H1 (cell line): Measurements from ENCODE around the gene RFX1. TPM values are rescaled to one million over a fixed set of nuclear protein-coding genes. Genes with fewer than 3 reads are reported as not detected.

Experiments used
- CTCF ChIA-PET: fragments of 300-600 bp; sonication (Branson Sonifier 250); formaldehyde crosslinking; loops from one replicate; lab custom pipeline; 2021; ENCODE audit not compliant: partially characterized antibody; lab: Charles Lee
- POLR2A ChIA-PET: fragments of 300-600 bp; sonication (Branson Sonifier 250); formaldehyde crosslinking; loops from one replicate; lab custom pipeline; 2021; ENCODE audit warnings: inconsistent platforms; ENCODE audit not compliant: partially characterized antibody; lab: Charles Lee
- DNase-seq, 2 experiments: peaks; one replicate each; pipeline versions ENCODE4 v3.0.0 to v3.0.0-alpha.2; 2010 to 2022; ENCODE audit warnings: low spot score in 2 of 2, low read depth in 1 of 2, mixed read lengths in 1 of 2
- FAIRE-seq: peaks from 2 replicates; lab custom pipeline; 2011; peaks lifted over from hg19 to GRCh38; lab: Jason Lieb, UNC
- H2AFZ ChIP-seq: 2 replicates; pipeline ENCODE4 v1.8.1; 2012; ENCODE audit warnings: low read length, inconsistent platforms
- H2AK5ac ChIP-seq: 2 replicates; pipeline ENCODE4 v1.6.1; 2013; ENCODE audit warnings: low read depth, low read length
- H2BK120ac ChIP-seq: replicated peaks from 2 replicates; pipeline ENCODE3; 2013; ENCODE audit warnings: low read depth, low read length, inconsistent platforms
- H2BK12ac ChIP-seq: 2 replicates; pipeline ENCODE4 v1.6.1; 2013; ENCODE audit warnings: low read depth, low read length
- H2BK15ac ChIP-seq: 2 replicates; pipeline ENCODE4 v1.6.1; 2013; ENCODE audit warnings: low read length
- H2BK20ac ChIP-seq: 2 replicates; pipeline ENCODE4 v1.6.1; 2013; ENCODE audit warnings: low read length
- H2BK5ac ChIP-seq: 2 replicates; pipeline ENCODE4 v1.6.1; 2013; ENCODE audit warnings: low read depth, low read length
- H3K14ac ChIP-seq: 2 replicates; pipeline ENCODE4 v1.6.1; 2013; ENCODE audit warnings: inconsistent platforms; ENCODE audit not compliant: insufficient read length
- H3K18ac ChIP-seq: 2 replicates; pipeline ENCODE4 v1.6.1; 2013; ENCODE audit warnings: low read length; ENCODE audit errors: extremely low read depth
- H3K23ac ChIP-seq: 2 replicates; pipeline ENCODE4 v1.6.1; 2013; ENCODE audit warnings: inconsistent platforms; ENCODE audit not compliant: insufficient read length
- H3K23me2 ChIP-seq: 2 replicates; pipeline ENCODE4 v1.6.1; 2013; ENCODE audit warnings: low read depth, low read length
- H3K27ac ChIP-seq: 2 replicates; pipeline ENCODE4 v1.6.1; 2011; ENCODE audit warnings: low read depth, low read length, inconsistent platforms
- H3K27me3 ChIP-seq, 4 experiments: replicated peaks in 1 of 4; 1 replicate in 1 of 4; 2 replicates in 3 of 4; pipeline versions ENCODE4 v1.6.1 to v1.8.1; 2011 to 2013; ENCODE audit warnings: low read length in 3 of 4, mild to moderate bottlenecking in 3 of 4, inconsistent platforms in 2 of 4, mixed read lengths in 2 of 4, moderate library complexity in 1 of 4; ENCODE audit not compliant: control insufficient read depth in 3 of 4, insufficient read depth in 3 of 4; ENCODE audit errors: extremely low read depth in 1 of 4
- H3K36me3 ChIP-seq, 4 experiments: 2 replicates each; pipeline versions ENCODE4 v1.6.1 to v1.8.1; 2011 to 2013; ENCODE audit warnings: mild to moderate bottlenecking in 4 of 4, low read length in 3 of 4, moderate library complexity in 2 of 4, control low read depth in 1 of 4, inconsistent platforms in 1 of 4; ENCODE audit not compliant: insufficient read depth in 4 of 4, control insufficient read depth in 2 of 4
- H3K4ac ChIP-seq: replicated peaks from 2 replicates; pipeline ENCODE3; 2013; ENCODE audit warnings: low read length, low read depth, mixed read lengths, inconsistent platforms; ENCODE audit not compliant: insufficient read length
- H3K4me1 ChIP-seq, 4 experiments: replicated peaks in 1 of 4; 1 replicate in 1 of 4; 2 replicates in 3 of 4; pipeline versions ENCODE4 v1.6.1 to v1.8.1; 2011 to 2013; ENCODE audit warnings: low read length in 3 of 4, inconsistent platforms in 2 of 4, mixed read lengths in 1 of 4; ENCODE audit not compliant: insufficient read depth in 4 of 4, control insufficient read depth in 3 of 4
- H3K4me2 ChIP-seq, 2 experiments: 2 replicates each; pipeline versions ENCODE4 v1.6.1 to v1.8.1; 2011 to 2013; ENCODE audit warnings: low read depth in 2 of 2, low read length in 2 of 2, control low read depth in 1 of 2, inconsistent platforms in 1 of 2, mild to moderate bottlenecking in 1 of 2; ENCODE audit not compliant: insufficient read depth in 1 of 2
- H3K4me3 ChIP-seq, 4 experiments: fragments of 200-600, 300-600 bp in 1 of 4; sonication (generic), shearing (Covaris generic), sonication (Bioruptor Twin) in 1 of 4; 2 replicates each; pipeline versions ENCODE4 v1.5.1 to v1.8.1; 2011 to 2016; ENCODE audit warnings: low read length in 4 of 4, low read depth in 3 of 4, control low read depth in 2 of 4, inconsistent platforms in 2 of 4, mild to moderate bottlenecking in 2 of 4, mixed read lengths in 1 of 4, moderate library complexity in 1 of 4; ENCODE audit not compliant: insufficient read depth in 2 of 4; ENCODE audit errors: extremely low read depth in 1 of 4
- H3K56ac ChIP-seq: replicated peaks from 2 replicates; pipeline ENCODE3; 2013; ENCODE audit warnings: low read depth, mild to moderate bottlenecking, mixed read lengths, low read length, inconsistent platforms; ENCODE audit not compliant: insufficient read length
- H3K79me1 ChIP-seq: 2 replicates; pipeline ENCODE4 v1.6.1; 2013; ENCODE audit warnings: low read depth, low read length, control low read depth
- H3K79me2 ChIP-seq, 2 experiments: 2 replicates each; pipeline versions ENCODE4 v1.6.1 to v1.8.1; 2012 to 2013; ENCODE audit warnings: low read length in 2 of 2, mild to moderate bottlenecking in 2 of 2, inconsistent platforms in 1 of 2; ENCODE audit not compliant: insufficient read depth in 2 of 2, control insufficient read depth in 1 of 2
- H3K9ac ChIP-seq, 4 experiments: replicated peaks in 1 of 4; 1 replicate in 1 of 4; 2 replicates in 3 of 4; pipeline versions ENCODE4 v1.6.1 to v1.8.1; 2011 to 2013; ENCODE audit warnings: low read depth in 3 of 4, low read length in 3 of 4, control low read depth in 2 of 4, mild to moderate bottlenecking in 2 of 4, moderate library complexity in 2 of 4, inconsistent platforms in 1 of 4; ENCODE audit errors: extremely low read depth in 1 of 4
- H3K9me3 ChIP-seq, 2 experiments: 2 replicates each; pipeline versions ENCODE4 v1.6.1 to v1.8.1; 2012 to 2013; ENCODE audit warnings: mild to moderate bottlenecking in 2 of 2, moderate library complexity in 2 of 2, control low read depth in 1 of 2, inconsistent platforms in 1 of 2, low read depth in 1 of 2, low read length in 1 of 2, mixed read lengths in 1 of 2; ENCODE audit not compliant: insufficient read depth in 2 of 2
- H4K20me1 ChIP-seq, 2 experiments: replicated peaks in 1 of 2; 2 replicates each; pipeline versions ENCODE3 to v1.8.1; 2011 to 2013; ENCODE audit warnings: inconsistent platforms in 2 of 2, low read length in 2 of 2, mild to moderate bottlenecking in 1 of 2; ENCODE audit not compliant: insufficient read depth in 2 of 2, control insufficient read depth in 1 of 2
- H4K5ac ChIP-seq: 2 replicates; pipeline ENCODE4 v1.6.1; 2013; ENCODE audit warnings: low read length, low read depth, mixed read lengths, inconsistent platforms; ENCODE audit not compliant: insufficient read length
- H4K8ac ChIP-seq: 2 replicates; pipeline ENCODE4 v1.8.0; 2013; ENCODE audit warnings: mild to moderate bottlenecking, moderate library complexity, low read length, inconsistent platforms; ENCODE audit not compliant: insufficient read depth; ENCODE audit errors: extremely low read depth
- H4K91ac ChIP-seq: replicated peaks from 2 replicates; pipeline ENCODE3; 2013; ENCODE audit warnings: low read length, mixed read lengths, inconsistent platforms; ENCODE audit not compliant: insufficient read length
- CEBPB ChIP-seq: IDR thresholded peaks from 2 replicates; pipeline ENCODE4 v1.6.1; 2012; ENCODE audit warnings: low read depth, low read length
- CTBP2 ChIP-seq: IDR thresholded peaks from 2 replicates; pipeline ENCODE4 v1.7.0; 2011; ENCODE audit warnings: borderline replicate concordance, mild to moderate bottlenecking, moderate library complexity, mixed read lengths, low read length; ENCODE audit not compliant: insufficient read depth, insufficient read length
- YY1 ChIP-seq: IDR thresholded peaks from 2 replicates; pipeline ENCODE4 v1.6.1; 2011; ENCODE audit warnings: low read depth, mild to moderate bottlenecking, low read length
- WGBS, 2 experiments: shearing (Covaris generic) in 1 of 2; methylation state at CpG; one replicate each; pipeline versions ENCODE4 v1.1.6 to v1.1.7; 2013 to 2015; ENCODE audit warnings: low lambda C conversion rate in 2 of 2, mixed read lengths in 2 of 2, inconsistent platforms in 1 of 2, low coverage in 1 of 2, missing lambda C conversion rate in 1 of 2; ENCODE audit not compliant: insufficient replicate concordance in 2 of 2, insufficient coverage in 1 of 2, insufficient read length in 1 of 2; ENCODE audit errors: extremely low coverage in 1 of 2, missing lambda C conversion rate in 1 of 2; 5-methylcytosine and 5-hydroxymethylcytosine counted together
- polyA plus RNA-seq, 7 experiments: library from polyadenylated mRNA; depleted of rRNA in 3 of 7; stranded (reverse) in 5 of 7; unstranded in 2 of 7; fragments of >200 nt in 5 of 7; fragments of 200-250 nt in 2 of 7; gene quantifications; 1 replicate in 5 of 7; 2 replicates in 1 of 7; 4 replicates in 1 of 7; pipeline versions ENCODE4 v1.2.1 to v1.2.3, GENCODE V29; 2011 to 2013; ENCODE audit warnings: missing spikeins in 2 of 7, mixed read lengths in 2 of 7
- total RNA-seq: library from RNA; stranded (reverse); fragmentation: NEBNext Ultra II Directional; extraction: Animal tissue kit (Norgen Biotek cat#: 25700); gene quantifications from 2 replicates; pipeline ENCODE4 v1.2.1, GENCODE V29; 2021
- TF ChIP-seq, protein P1 (sequence below): IDR thresholded peaks from 2 replicates; pipeline ENCODE4 v1.6.1; 2011; ENCODE audit warnings: low read depth, mild to moderate bottlenecking, low read length; ENCODE audit not compliant: insufficient read depth

Gene RFX1
- total and polyA plus RNA-seq, 2 of the 8 experiments (the other 6 are each of a cell fraction or from before 2014, with no cell fraction given): 4.9 to 17.0 TPM

DNA sequence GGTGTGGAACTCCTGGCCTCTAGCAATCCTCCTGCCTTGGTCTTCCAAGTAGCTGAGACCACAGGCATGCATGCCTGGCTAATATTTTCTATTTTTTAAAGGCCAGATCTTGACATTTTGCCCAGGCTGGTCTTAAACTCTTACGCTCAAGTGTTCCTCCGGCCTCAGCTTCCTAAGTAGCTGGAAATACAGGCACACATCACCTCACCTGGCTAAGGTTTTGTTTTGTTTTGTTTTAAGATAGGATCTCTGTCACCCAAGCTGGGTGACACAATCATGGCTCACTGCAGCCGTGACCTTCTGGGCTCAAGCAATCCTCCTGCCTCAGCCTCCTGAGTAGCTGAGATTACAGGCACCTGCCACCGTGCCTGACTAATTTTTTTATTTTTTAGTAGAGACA is 16.3 kb upstream of the RFX1 start:
- no peak overlapping the region for H3K56ac ChIP-seq

More for the DNA sequence above, 16.3 kb upstream of the RFX1 start:
- no peak overlapping the region for H2BK15ac ChIP-seq
- H3K79me1 ChIP-seq: no peaks in the 10 kb centered on the region
- H3K18ac ChIP-seq: no peak overlapping the region; the same call in 1 of the 2 replicates
- H4K91ac ChIP-seq: no peak overlapping the region
- ChIA-PET POLR2A (interaction anchor here (1.1 to 1.9 kb wide), 5 partner anchors 9 to 62 kb away, joined by 3 to 5 read pairs (median 4); partner anchors contain the start of gene IL27RA), CTCF (interaction anchor here (0.6 to 2.3 kb wide), 17 partner anchors 9 to 207 kb away, joined by 3 to 15 read pairs (median 4); partner anchors contain the start of gene IL27RA)
- WGBS, 2 experiments: 91% methylated on average over 4 of the region's 4 CpGs; no CpG with 5 or more reads in 1 of the 2 experiments
- no peak overlapping the region for H2BK5ac ChIP-seq
- no peak overlapping the region for H3K23ac ChIP-seq
- no peaks in the 10 kb centered on the region for H3K27me3 ChIP-seq
- H2BK120ac ChIP-seq: no peak overlapping the region
- no peak overlapping the region for H3K4me3 ChIP-seq
- no peaks in the 10 kb centered on the region for H4K20me1 ChIP-seq
- no peak overlapping the region for H3K9ac ChIP-seq
- no peak for TF ChIP-seq YY1
- TF ChIP-seq, protein P1, sequence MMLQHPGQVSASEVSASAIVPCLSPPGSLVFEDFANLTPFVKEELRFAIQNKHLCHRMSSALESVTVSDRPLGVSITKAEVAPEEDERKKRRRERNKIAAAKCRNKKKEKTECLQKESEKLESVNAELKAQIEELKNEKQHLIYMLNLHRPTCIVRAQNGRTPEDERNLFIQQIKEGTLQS: no peak
- no peak for TF ChIP-seq CTBP2
- TF ChIP-seq CEBPB: no peak
- peaks cover 0 to 2% (median 0%) of the 10 kb centered on the region in 4 experiments; a peak in 1 of 7 replicates for H3K4me1 ChIP-seq
- no peaks in the 10 kb centered on the region for H3K23me2 ChIP-seq
- no peak overlapping the region; the same call in 1 of the 2 replicates for H2AFZ ChIP-seq
- no peaks in the 10 kb centered on the region for H3K36me3 ChIP-seq
- no peaks in the 10 kb centered on the region for H3K79me2 ChIP-seq
- H2AK5ac ChIP-seq: no peak overlapping the region
- H3K14ac ChIP-seq: no peak overlapping the region
- H2BK12ac ChIP-seq: no peak overlapping the region
- no peak overlapping the region for H4K8ac ChIP-seq
- no peak overlapping the region for H3K27ac ChIP-seq
- no peak overlapping the region for H4K5ac ChIP-seq
- FAIRE-seq: no peak
- H3K4me2 ChIP-seq: no peak overlapping the region
- H3K4ac ChIP-seq: no peak overlapping the region
- no peak overlapping the region for H2BK20ac ChIP-seq
- H3K9me3 ChIP-seq: no peaks in the 10 kb centered on the region
- no peak for DNase-seq
